NCI-H1048 (cell line): ENCODE data around the gene LIPG.
"Not testable (repeated sequence)": the region's sequence is repeated elsewhere in the genome, so short reads cannot be mapped to it uniquely, and the experiment has no call there.

Experiments
- DNase-seq: peaks from one replicate; lab custom pipeline; 2025; lab: John Stamatoyannopoulos, UW

LIPG gene

DNA sequence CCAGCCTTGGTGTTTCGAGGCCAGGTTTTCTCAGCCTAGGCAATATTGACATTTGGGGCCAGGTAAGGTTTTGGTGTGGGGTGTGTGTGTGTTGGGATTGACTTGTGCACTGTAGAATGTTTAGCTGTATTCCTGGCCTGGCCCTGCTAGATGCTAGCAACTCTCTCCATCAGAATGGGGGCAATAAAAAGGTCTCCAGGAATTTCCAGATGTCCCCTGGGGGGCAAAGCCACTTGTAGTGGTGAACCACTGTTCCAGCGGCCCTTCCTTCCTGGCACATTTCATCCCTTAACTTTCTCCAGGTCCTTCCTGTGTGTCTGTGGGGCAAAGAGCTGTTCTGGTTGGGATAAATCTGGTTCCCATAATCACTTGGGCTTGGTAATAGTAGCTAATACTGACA is 12.0 kb downstream of the LIPG start:
- no peak for DNase-seq

DNA sequence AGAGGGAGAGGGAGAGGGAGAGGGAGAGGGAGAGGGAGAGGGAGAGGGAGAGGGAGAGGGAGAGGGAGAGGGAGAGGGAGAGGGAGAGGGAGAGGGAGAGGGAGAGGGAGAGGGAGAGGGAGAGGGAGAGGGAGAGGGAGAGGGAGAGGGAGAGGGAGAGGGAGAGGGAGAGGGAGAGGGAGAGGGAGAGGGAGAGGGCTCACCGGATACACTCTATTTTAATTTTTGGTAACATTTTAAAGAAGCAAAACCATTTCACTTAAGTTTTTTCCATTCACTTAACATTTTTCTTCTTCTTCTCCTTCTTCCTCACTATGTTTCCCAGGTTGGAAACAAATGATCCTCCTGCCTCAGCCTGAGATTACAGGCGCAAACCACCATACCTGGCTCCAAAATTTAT is 17.2 kb downstream of the LIPG start:
- DNase-seq, result not testable (repeated sequence)

DNA sequence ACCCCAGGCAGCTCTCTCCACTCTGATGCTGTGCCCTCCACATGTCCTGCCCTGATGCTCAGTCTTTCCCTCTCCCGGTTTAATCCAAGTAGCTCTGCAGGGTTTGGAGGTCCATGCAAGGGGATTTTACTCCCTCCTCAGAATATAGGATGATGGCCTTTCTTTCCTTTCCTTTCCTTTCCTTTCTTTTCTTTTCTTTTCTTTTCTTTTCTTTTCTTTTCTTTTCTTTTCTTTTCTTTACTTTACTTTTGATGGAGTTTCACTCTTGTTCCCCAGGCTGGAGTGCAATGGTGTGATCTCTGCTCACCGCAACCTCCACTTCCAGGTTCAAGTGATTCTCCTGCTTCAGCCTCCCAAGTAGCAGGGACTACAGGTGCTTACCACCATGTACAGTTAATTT is 17.7 kb downstream of the LIPG start:
- DNase-seq, result not testable (repeated sequence)

GRCh38 chr18:49580279-49580678 is 18.4 kb downstream of the LIPG start:
- no peak for DNase-seq

DNA sequence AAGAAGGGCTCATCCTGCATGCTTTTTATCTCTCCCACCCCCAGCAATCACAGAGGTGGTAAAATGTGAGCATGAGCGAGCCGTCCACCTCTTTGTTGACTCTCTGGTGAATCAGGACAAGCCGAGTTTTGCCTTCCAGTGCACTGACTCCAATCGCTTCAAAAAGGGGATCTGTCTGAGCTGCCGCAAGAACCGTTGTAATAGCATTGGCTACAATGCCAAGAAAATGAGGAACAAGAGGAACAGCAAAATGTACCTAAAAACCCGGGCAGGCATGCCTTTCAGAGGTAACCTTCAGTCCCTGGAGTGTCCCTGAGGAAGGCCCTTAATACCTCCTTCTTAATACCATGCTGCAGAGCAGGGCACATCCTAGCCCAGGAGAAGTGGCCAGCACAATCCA is 19.5 kb downstream of the LIPG start:
- DNase-seq, result no peak

DNA sequence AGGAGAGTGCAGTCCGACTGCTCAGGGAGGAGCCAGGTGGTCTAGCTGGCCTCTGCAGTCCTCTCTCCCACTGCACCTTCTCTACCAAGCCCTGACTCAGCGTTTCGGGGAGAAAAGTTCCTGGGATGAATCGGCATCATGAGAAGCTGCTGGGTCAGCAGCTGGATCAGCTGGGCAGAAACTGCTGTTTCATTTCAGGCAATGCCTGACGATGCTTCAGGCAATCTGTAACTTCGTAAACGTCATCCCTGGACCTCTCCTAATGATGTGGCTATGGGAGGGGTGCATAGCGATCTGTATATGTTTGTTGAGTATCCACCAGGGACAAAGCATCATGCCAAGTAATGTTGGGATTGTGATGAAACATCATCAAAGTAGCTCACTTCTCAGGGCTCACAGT is 20.7 kb downstream of the LIPG start:
- no peak for DNase-seq

DNA sequence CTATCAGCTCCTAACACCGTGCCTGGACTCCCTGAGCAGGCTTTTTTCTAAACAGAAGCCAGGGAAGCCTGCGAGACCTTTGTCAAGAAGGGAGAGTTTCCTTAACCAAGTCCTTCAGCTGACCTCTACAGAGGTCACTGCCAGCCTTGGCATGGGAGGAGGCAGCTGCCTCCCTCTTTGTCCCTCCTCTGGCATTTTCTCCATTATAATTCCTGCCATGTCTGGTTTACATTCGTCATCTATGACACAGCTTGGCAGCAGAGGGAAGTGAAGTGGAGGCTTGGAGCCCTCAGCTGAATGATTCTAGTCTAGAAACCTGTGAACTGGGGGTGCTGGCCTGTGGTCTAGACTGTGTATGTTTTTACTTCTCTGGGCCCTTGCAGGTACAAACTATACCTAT is 22.5 kb downstream of the LIPG start:
- DNase-seq, result no peak

DNA sequence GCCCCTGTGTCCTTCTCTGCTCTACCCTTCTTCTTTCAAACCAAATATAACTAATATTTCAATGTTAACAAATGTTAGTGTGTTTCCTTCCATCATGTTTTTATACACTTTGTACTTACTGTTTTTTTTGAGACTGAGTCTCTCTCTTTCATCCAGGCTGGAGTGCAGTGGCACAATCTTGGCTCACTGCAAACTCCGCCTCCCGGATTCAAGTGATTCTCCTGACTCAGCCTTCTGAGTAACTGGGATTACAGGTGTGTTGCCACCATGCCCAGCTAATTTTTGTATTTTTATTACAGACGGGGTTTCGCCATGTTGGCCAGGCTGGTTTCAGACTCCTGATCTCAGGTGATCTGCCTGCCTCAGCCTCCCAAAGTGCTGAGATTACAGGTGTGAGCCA is 23.1 kb downstream of the LIPG start:
- DNase-seq, result not testable (repeated sequence)

DNA sequence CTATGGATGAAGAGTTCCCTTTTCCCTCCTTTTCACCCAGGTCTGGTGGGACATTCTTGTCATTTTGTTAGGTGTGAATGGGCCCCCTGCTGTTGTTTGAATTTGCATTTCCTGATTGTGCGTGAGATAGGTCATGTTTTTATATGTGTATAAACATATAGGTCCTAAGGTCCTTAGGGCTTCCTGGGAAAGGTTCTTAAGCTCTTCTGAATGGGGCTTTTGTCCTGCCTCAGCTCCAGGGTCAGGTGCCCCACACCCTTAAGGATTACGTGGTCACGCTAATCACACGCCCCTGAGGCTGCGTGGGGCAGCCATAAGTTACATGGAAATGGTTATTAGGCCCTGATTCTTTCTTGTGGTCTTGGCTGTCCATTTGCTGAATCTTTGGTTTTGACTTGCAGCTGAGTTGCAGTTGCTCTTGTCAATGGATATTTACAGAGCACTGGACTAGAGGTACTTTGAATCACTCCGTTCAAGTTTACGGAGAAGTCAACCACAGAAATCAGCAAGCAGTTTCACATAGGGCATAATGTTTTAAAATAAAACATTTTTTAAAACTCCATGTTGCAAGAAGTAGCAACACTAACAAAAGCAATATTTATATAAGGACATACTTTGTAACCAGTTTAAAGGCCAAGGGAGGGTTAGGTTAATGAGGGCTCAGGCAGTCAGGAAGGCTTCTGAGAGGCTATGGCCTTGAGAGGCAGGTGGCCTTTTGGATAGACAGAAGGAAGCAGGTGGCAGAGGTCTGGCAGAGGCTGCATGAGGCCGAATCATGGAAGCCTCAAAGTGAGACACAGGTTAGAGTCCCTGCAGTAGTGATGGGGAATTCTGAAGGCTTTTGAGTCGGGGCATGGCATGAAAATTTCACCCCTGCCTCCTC is 24.2 kb downstream of the LIPG start:
- no peak for DNase-seq

GRCh38 chr18:49588171-49588570 is 26.3 kb downstream of the LIPG start:
- DNase-seq, result no peak

DNA sequence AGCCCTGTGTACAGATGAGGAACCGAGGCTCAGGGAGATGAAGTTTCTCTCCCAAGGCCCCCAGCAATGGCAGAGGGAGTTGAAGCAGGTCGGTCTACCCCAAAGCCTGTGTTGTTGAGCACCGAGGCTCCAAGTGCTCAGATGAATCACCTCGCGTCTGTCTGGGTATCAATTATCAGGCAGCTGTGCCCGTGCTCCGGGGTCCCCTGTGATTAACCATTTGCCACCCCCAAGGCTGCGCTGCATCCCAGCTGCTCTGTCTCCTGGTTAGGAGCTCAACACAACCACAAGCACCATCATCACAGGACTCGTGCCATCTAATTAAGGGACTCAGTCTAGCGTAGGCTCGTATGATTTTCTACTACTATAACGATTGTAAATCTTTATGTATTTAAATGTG is 27.1 kb downstream of the LIPG start:
- no peak for DNase-seq

GRCh38 chr18:49590608-49591007 is 28.8 kb downstream of the LIPG start:
- DNase-seq, result no peak

DNA sequence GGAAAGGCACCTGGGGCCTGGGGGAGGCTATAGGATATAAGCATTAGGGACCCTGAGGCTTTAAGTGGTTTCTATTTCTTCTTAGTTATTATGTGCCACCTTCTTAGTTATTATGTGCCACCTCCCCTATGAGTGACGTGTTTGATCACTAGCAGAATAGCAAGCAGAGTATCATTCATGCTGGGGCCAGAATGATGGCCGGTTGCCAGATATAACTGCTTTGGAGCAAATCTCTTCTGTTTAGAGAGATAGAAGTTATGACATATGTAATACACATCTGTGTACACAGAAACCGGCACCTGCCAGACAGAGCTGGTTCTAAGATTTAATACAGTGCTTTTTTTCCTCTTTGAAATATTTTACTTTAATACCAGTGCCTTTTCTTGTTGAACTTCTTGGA is 29.4 kb downstream of the LIPG start:
- DNase-seq, result no peak

GRCh38 chr18:49591775-49592174 is 29.9 kb downstream of the LIPG start:
- DNase-seq, result no peak

DNA sequence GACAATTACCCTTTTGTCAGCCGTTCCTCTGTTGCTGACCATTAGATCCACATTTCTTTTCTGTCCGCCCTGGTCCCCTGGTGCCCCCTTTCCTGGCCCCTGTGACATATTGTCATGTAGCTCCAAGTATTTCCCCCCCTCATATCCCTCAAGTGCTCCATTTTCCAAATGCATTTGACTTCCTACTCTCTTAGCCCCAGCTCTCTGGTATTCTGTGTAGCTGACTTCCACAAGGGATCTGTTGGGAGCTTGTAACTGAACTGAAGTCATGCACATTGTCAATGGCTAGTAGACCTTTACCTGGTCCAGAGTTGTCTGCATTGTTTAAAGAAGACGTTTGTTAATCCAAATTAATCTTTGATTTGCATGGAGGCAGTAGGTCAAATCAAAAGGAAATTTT is 34.8 kb downstream of the LIPG start:
- DNase-seq, result no peak

- no peak for DNase-seq
Observed at GRCh38 chr18:49597157-49597931, 35.5 kb downstream of the LIPG start.

- no peak for DNase-seq
Observed at GRCh38 chr18:49601211-49601610, 39.4 kb downstream of the LIPG start.

DNA sequence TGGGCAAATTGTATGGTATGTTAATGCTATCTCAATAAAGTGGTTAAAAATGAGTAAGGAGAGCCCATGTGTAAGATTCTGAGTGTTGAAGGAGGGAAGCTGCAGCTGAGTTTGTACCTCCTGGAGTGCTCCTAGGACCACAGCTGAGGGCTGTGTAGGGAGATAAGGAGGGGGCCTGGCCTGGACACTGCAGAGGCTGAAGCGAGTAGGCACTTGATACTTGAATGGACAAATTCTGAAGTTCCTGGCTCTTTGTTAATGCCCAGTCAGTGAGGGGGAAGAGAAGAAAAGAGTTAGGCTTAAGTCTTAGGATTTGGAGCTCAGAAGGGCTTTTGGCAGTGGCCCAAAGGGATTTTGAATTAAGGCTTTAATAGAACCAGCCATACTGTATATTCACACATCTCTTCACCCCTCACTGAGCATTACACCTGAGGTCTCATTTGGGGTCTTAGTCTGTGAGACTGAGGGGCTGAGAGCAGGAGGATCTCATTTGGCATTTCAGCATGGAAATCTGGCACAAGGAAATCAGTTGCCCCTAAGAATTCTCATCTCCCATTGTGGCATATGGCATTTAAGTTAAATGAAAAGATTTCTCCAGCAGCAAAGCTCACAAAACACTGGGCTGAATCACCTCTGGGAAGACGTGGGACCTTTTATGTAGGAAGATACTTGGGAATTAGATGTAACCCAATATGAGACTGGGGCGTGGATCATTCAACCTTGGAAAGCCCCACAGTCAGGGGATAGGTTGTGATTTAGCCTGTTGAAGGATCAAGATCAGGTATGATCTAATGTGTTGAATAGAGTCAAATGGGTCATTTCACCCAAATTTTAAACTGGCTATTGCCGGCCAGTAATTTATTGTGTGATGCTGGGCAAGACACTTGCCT is 46.8 kb downstream of the LIPG start:
- no peak for DNase-seq

GRCh38 chr18:49609256-49610021 is 47.6 kb downstream of the LIPG start:
- DNase-seq, result no peak

- no peak for DNase-seq
Observed at GRCh38 chr18:49610022-49610445, 48.2 kb downstream of the LIPG start.

DNA sequence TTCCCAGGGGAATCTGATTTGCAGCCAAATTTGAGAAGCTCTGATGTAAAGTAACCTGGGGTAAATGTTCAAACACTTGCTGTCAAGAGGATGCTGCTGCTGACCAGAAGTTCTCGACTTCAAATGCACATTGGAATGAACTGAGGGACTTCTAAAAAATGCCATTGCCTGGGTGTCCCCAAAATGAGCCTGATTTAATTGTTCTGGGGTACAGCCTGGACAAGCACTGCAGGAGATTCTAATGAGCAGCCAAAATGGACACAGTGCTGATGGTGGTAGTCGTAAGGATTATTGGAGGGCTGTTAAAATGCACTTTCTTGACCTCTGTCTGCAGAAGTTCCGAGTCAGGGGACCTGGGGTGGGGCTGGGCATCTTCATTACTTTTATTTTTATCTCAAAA is 49.5 kb downstream of the LIPG start:
- DNase-seq, result no peak
